Measurements from ENCODE around the gene CTAG1B. TPM values are rescaled to one million over a fixed set of nuclear protein-coding genes. Genes with fewer than 3 reads are reported as not detected.

CTAG1B gene
- total and polyA plus RNA-seq, 2 experiments from 2014 or later, result not detected

GRCh38 chrX:154596290-154596929 lies 22.7 kb downstream of the CTAG1B start:
- no peaks in the 10 kb centered on the region for H3K36me3 ChIP-seq (replicated peaks; ENCODE audit: insufficient read depth, low read depth)
- H3K4me2 ChIP-seq, result no peak overlapping the region
- DNase-seq (ENCODE audit: low spot score), result no peak
- H3K79me2 ChIP-seq, result no peaks in the 10 kb centered on the region
- no peaks in the 10 kb centered on the region for H4K20me1 ChIP-seq (ENCODE audit: insufficient read depth, poor library complexity, severe bottlenecking)
- no peak overlapping the region for H2AFZ ChIP-seq
- H3K9me2 ChIP-seq (replicated peaks; ENCODE audit: insufficient read depth), result no peaks in the 10 kb centered on the region
- no peaks in the 10 kb centered on the region for H3K9me3 ChIP-seq (ENCODE audit: low read depth)
- no peak overlapping the region for H3K27ac ChIP-seq
- H3K4me1 ChIP-seq (ENCODE audit: insufficient read depth), result no peaks in the 10 kb centered on the region
- no peaks in the 10 kb centered on the region for H3K27me3 ChIP-seq
- 14% methylated on average over 3 of the region's 3 CpGs for WGBS (ENCODE audit: low lambda C conversion rate, missing lambda C conversion rate)
- no peak overlapping the region for H3K4me3 ChIP-seq
- no peak for TF ChIP-seq CTCF (IDR thresholded peaks at IDR 0.05; ENCODE audit: poor library complexity)
- TF ChIP-seq EZH2phosphoT487 (IDR thresholded peaks at IDR 0.05; ENCODE audit: low read depth, severe bottlenecking, unreplicated experiment), result no peak
- no peak for TF ChIP-seq EZH2 (IDR thresholded peaks at IDR 0.05; ENCODE audit: borderline replicate concordance)

- TF ChIP-seq EZH2 (IDR thresholded peaks at IDR 0.05; ENCODE audit: borderline replicate concordance) (no peak), EZH2phosphoT487 (IDR thresholded peaks at IDR 0.05; ENCODE audit: low read depth, severe bottlenecking, unreplicated experiment) (no peak), CTCF (IDR thresholded peaks at IDR 0.05; ENCODE audit: poor library complexity) (no peak)
- H3K27ac ChIP-seq, result no peak overlapping the region
- no peaks in the 10 kb centered on the region for H4K20me1 ChIP-seq (ENCODE audit: insufficient read depth, poor library complexity, severe bottlenecking)
- H3K4me2 ChIP-seq, result no peak overlapping the region
- H3K4me1 ChIP-seq (ENCODE audit: insufficient read depth), result no peaks in the 10 kb centered on the region
- no peak for DNase-seq (ENCODE audit: low spot score)
- H3K27me3 ChIP-seq, result no peaks in the 10 kb centered on the region
- no peak overlapping the region for H3K4me3 ChIP-seq
- H3K79me2 ChIP-seq, result no peaks in the 10 kb centered on the region
- no peak overlapping the region for H2AFZ ChIP-seq
- 71% methylated on average over 2 of the region's 2 CpGs for WGBS (ENCODE audit: low lambda C conversion rate, missing lambda C conversion rate)
- H3K9me3 ChIP-seq (ENCODE audit: low read depth), result no peaks in the 10 kb centered on the region
- H3K9me2 ChIP-seq (replicated peaks; ENCODE audit: insufficient read depth), result no peaks in the 10 kb centered on the region
- no peaks in the 10 kb centered on the region for H3K36me3 ChIP-seq (replicated peaks; ENCODE audit: insufficient read depth, low read depth)
Measured at GRCh38 chrX:154595559-154596249, 23.4 kb downstream of the CTAG1B start.

- H3K9me2 ChIP-seq (replicated peaks; ENCODE audit: insufficient read depth), result no peaks in the 10 kb centered on the region
- H3K4me3 ChIP-seq, result no peak overlapping the region
- no peak overlapping the region for H2AFZ ChIP-seq
- no peaks in the 10 kb centered on the region for H3K27me3 ChIP-seq
- no peak for TF ChIP-seq CTCF (IDR thresholded peaks at IDR 0.05; ENCODE audit: poor library complexity)
- no peak for TF ChIP-seq EZH2 (IDR thresholded peaks at IDR 0.05; ENCODE audit: borderline replicate concordance)
- no peak for TF ChIP-seq EZH2phosphoT487 (IDR thresholded peaks at IDR 0.05; ENCODE audit: low read depth, severe bottlenecking, unreplicated experiment)
- no peaks in the 10 kb centered on the region for H3K36me3 ChIP-seq (replicated peaks; ENCODE audit: insufficient read depth, low read depth)
- H3K9me3 ChIP-seq (ENCODE audit: low read depth), result no peaks in the 10 kb centered on the region
- no peak overlapping the region for H3K27ac ChIP-seq
- H4K20me1 ChIP-seq (ENCODE audit: insufficient read depth, poor library complexity, severe bottlenecking), result no peaks in the 10 kb centered on the region
- H3K79me2 ChIP-seq, result no peaks in the 10 kb centered on the region
- H3K4me1 ChIP-seq (ENCODE audit: insufficient read depth), result no peaks in the 10 kb centered on the region
- no peak overlapping the region for H3K4me2 ChIP-seq
- 60% methylated on average over 4 of the region's 4 CpGs for WGBS (ENCODE audit: low lambda C conversion rate, missing lambda C conversion rate)
- DNase-seq (ENCODE audit: low spot score), result no peak
Measured at GRCh38 chrX:154594491-154594890, 24.6 kb downstream of the CTAG1B start.
